ENCODE data around the gene ROBO2.

DNA sequence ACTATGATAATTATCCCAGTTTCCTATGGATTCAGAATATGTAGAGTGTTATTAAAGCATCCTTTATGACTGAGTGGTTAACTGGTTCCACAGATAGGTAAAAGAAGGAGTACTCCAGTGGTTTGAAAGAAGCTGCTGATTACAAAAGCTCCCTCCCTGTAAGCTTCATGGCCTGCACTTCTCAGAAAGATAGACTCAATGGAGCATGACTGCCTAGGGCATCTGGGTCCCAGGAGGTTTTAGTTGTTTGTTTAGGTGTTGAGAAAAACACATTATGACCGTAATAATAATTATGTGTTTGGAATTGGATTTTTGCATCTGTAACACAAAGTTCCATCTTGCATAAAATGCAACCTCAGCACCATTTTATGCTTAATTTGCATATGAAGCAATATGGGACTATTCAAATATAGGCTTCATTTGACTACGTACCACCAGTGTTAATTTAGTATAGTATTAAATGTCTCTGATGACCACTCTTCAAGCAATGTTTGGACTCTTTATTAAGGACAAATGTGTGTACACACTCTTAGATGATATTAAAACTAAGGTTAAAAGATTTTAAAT, 121.1 kb downstream of the ROBO2 start:
- TF ChIP-seq FOXA1 (IDR thresholded peaks at IDR 0.05) (no peak), ELF4 (IDR thresholded peaks at IDR 0.05) (no peak), HDGF (IDR thresholded peaks at IDR 0.05; ENCODE audit: borderline replicate concordance) (no peak), SP1 (IDR thresholded peaks at IDR 0.05) (no peak)
- TF ChIP-seq, protein P1, sequence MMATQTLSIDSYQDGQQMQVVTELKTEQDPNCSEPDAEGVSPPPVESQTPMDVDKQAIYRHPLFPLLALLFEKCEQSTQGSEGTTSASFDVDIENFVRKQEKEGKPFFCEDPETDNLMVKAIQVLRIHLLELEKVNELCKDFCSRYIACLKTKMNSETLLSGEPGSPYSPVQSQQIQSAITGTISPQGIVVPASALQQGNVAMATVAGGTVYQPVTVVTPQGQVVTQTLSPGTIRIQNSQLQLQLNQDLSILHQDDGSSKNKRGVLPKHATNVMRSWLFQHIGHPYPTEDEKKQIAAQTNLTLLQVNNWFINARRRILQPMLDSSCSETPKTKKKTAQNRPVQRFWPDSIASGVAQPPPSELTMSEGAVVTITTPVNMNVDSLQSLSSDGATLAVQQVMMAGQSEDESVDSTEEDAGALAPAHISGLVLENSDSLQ (IDR thresholded peaks at IDR 0.05), result no peak

All from HEK293T (cell line).